Diencephalon (tissue), 1 donor: ENCODE data around the gene HSPA6. TPM values are rescaled to one million over a fixed set of nuclear protein-coding genes. Genes with fewer than 3 reads are reported as not detected.

Experiments used
- total RNA-seq: library from RNA; depleted of rRNA; stranded (reverse); fragments of >200 nt; gene quantifications from one replicate; pipeline ENCODE4 v1.2.3, GENCODE V29; 2014

HSPA6 gene
- total RNA-seq = 1.2 TPM

DNA sequence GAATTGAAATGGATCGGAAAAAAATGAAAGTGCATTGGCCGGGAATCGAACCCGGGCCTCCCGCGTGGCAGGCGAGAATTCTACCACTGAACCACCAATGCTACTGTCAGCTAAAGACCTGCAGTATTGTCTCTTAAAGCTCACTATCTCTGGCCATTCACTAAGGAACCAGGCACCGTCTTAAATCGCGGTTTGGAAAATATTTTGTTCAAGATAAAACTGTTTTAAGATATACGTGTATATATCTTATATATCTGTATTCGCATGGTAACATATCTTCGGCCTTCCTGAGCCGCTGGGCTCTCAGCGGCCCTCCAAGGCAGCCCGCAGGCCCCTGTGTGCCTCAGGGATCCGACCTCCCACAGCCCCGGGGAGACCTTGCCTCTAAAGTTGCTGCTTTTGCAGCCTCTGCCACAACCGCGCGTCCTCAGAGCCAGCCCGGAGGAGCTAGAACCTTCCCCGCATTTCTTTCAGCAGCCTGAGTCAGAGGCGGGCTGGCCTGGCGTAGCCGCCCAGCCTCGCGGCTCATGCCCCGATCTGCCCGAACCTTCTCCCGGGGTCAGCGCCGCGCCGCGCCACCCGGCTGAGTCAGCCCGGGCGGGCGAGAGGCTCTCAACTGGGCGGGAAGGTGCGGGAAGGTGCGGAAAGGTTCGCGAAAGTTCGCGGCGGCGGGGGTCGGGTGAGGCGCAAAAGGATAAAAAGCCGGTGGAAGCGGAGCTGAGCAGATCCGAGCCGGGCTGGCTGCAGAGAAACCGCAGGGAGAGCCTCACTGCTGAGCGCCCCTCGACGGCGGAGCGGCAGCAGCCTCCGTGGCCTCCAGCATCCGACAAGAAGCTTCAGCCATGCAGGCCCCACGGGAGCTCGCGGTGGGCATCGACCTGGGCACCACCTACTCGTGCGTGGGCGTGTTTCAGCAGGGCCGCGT, at the start of gene HSPA6:
Gene HSPA6 (plus strand): TSS at position 724 of the 925 bp plus-strand sequence. CDS start 119 bp downstream, at position 843.

DNA sequence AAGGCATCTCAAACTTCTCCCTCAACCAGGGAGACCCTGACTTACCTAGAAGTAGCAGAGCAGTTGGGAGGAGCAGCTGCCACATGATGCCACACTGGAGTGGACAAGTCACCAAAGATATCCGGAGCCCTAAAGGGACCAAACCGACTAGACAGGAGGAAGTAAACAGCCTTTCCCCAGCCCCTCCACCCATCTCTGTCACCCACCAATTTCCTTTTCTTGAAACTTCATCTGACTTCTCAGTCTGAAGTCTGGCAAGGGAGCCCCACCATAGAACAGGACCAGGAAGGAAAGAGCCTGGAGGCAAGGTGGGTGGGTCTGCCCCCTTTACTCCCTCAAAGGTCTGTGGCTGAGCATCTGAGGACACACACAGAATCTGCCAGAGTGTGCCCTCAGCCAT, 25.3 kb downstream of the HSPA6 start, which contains the start of gene FCGR3A:
Gene FCGR3A (minus strand): TSS at position 167 of the 400 bp plus-strand sequence. CDS start 82 bp downstream, at position 85.

Other genes starting within 250 kb of the HSPA6 start
- 1.2 TPM for gene MPZ, start 214.6 kb upstream of the HSPA6 start, total RNA-seq
- gene SDHC, start 210.2 kb upstream of the HSPA6 start, total RNA-seq = 21.0 TPM
- 6.5 TPM for gene CFAP126, start 156.7 kb upstream of the HSPA6 start, total RNA-seq
- 15.5 TPM for gene FCGR2A, start 19.1 kb upstream of the HSPA6 start, total RNA-seq
- gene FCGR3A, start 25.3 kb downstream of the HSPA6 start, total RNA-seq = 11.1 TPM
- gene FCGR3B, start 106.6 kb downstream of the HSPA6 start, total RNA-seq = 1.6 TPM
- gene FCGR2B, start 138.6 kb downstream of the HSPA6 start, total RNA-seq = 0.46 TPM
- gene FCRLA, start 182.7 kb downstream of the HSPA6 start, total RNA-seq = not detected
- 1.4 TPM for gene FCRLB, start 197.0 kb downstream of the HSPA6 start, total RNA-seq
- 46.1 TPM for gene DUSP12, start 225.2 kb downstream of the HSPA6 start, total RNA-seq
- gene ATF6, start 241.8 kb downstream of the HSPA6 start, total RNA-seq = 34.8 TPM